Lower leg skin (tissue), 3 donors: ENCODE measurements around the gene ZNF354C.

Source experiments
- POLR2A ChIP-seq, 2 donors: fragments of 450-650 bp; IDR thresholded peaks; one replicate each; pipeline ENCODE4 v1.6.1; 2016 to 2017; ENCODE audit warnings: antibody characterized with exemption in 2 of 2, mild to moderate bottlenecking in 1 of 2, moderate library complexity in 1 of 2
- TF ChIP-seq, protein P1 (sequence below), 3 donors: fragments of 450-650 bp; IDR thresholded peaks; one replicate each; pipeline ENCODE4 v1.5.1; 2016; ENCODE audit warnings: antibody characterized with exemption in 3 of 3, mild to moderate bottlenecking in 3 of 3, moderate library complexity in 2 of 3

DNA sequence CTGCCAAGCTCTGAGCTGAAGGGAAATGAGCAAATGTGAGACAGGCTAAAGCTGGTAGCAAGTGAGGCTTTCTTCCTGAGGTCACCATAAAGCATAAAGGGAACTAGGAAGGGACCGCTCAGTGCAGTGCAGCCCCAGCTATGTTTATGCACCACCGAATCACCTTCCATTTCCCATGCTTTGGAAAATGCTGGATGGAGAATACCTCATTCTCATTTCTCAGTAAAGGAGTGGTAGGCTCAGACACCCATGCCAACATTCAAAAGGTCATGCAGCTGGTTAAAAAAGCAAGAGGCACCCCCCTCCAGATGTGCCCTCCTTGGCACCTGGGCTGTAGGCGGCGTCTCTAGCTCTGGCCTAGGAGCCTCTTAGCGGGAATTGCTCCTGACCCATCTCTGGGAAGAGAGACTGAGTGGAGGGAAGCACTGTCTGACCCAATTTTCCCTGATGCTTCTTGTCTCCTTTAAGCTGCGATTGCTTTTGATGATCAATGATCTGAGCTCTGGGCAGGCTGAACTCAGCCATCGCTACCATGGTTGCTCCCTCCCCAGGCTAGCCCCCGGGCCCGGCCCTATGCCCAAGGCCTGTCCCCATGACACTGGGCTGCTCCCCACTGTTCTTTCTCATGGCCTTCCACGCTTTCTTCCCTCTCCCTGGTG is 58.7 kb downstream of the ZNF354C start:
- TF ChIP-seq, protein P1, sequence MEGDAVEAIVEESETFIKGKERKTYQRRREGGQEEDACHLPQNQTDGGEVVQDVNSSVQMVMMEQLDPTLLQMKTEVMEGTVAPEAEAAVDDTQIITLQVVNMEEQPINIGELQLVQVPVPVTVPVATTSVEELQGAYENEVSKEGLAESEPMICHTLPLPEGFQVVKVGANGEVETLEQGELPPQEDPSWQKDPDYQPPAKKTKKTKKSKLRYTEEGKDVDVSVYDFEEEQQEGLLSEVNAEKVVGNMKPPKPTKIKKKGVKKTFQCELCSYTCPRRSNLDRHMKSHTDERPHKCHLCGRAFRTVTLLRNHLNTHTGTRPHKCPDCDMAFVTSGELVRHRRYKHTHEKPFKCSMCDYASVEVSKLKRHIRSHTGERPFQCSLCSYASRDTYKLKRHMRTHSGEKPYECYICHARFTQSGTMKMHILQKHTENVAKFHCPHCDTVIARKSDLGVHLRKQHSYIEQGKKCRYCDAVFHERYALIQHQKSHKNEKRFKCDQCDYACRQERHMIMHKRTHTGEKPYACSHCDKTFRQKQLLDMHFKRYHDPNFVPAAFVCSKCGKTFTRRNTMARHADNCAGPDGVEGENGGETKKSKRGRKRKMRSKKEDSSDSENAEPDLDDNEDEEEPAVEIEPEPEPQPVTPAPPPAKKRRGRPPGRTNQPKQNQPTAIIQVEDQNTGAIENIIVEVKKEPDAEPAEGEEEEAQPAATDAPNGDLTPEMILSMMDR (IDR thresholded peaks at IDR 0.05): no peak
- no peak for TF ChIP-seq POLR2A (IDR thresholded peaks at IDR 0.05)
